H1 (cell line): Measurements from ENCODE around the gene FADS3. TPM values are rescaled to one million over a fixed set of nuclear protein-coding genes. Genes with fewer than 3 reads are reported as not detected.

Experiments used
- CTCF ChIA-PET: fragments of 300-600 bp; sonication (Branson Sonifier 250); formaldehyde crosslinking; loops from one replicate; lab custom pipeline; 2021; ENCODE audit not compliant: partially characterized antibody; lab: Charles Lee
- POLR2A ChIA-PET: fragments of 300-600 bp; sonication (Branson Sonifier 250); formaldehyde crosslinking; loops from one replicate; lab custom pipeline; 2021; ENCODE audit warnings: inconsistent platforms; ENCODE audit not compliant: partially characterized antibody; lab: Charles Lee
- DNase-seq, 2 experiments: peaks; one replicate each; pipeline versions ENCODE4 v3.0.0 to v3.0.0-alpha.2; 2010 to 2022; ENCODE audit warnings: low spot score in 2 of 2, low read depth in 1 of 2, mixed read lengths in 1 of 2
- FAIRE-seq: peaks from 2 replicates; lab custom pipeline; 2011; peaks lifted over from hg19 to GRCh38; lab: Jason Lieb, UNC
- H2AFZ ChIP-seq: 2 replicates; pipeline ENCODE4 v1.8.1; 2012; ENCODE audit warnings: low read length, inconsistent platforms
- H2AK5ac ChIP-seq: 2 replicates; pipeline ENCODE4 v1.6.1; 2013; ENCODE audit warnings: low read depth, low read length
- H2BK120ac ChIP-seq: replicated peaks from 2 replicates; pipeline ENCODE3; 2013; ENCODE audit warnings: low read depth, low read length, inconsistent platforms
- H2BK12ac ChIP-seq: 2 replicates; pipeline ENCODE4 v1.6.1; 2013; ENCODE audit warnings: low read depth, low read length
- H2BK15ac ChIP-seq: 2 replicates; pipeline ENCODE4 v1.6.1; 2013; ENCODE audit warnings: low read length
- H2BK20ac ChIP-seq: 2 replicates; pipeline ENCODE4 v1.6.1; 2013; ENCODE audit warnings: low read length
- H2BK5ac ChIP-seq: 2 replicates; pipeline ENCODE4 v1.6.1; 2013; ENCODE audit warnings: low read depth, low read length
- H3K14ac ChIP-seq: 2 replicates; pipeline ENCODE4 v1.6.1; 2013; ENCODE audit warnings: inconsistent platforms; ENCODE audit not compliant: insufficient read length
- H3K18ac ChIP-seq: 2 replicates; pipeline ENCODE4 v1.6.1; 2013; ENCODE audit warnings: low read length; ENCODE audit errors: extremely low read depth
- H3K23ac ChIP-seq: 2 replicates; pipeline ENCODE4 v1.6.1; 2013; ENCODE audit warnings: inconsistent platforms; ENCODE audit not compliant: insufficient read length
- H3K23me2 ChIP-seq: 2 replicates; pipeline ENCODE4 v1.6.1; 2013; ENCODE audit warnings: low read depth, low read length
- H3K27ac ChIP-seq: 2 replicates; pipeline ENCODE4 v1.6.1; 2011; ENCODE audit warnings: low read depth, low read length, inconsistent platforms
- H3K27me3 ChIP-seq, 4 experiments: replicated peaks in 1 of 4; 1 replicate in 1 of 4; 2 replicates in 3 of 4; pipeline versions ENCODE4 v1.6.1 to v1.8.1; 2011 to 2013; ENCODE audit warnings: low read length in 3 of 4, mild to moderate bottlenecking in 3 of 4, inconsistent platforms in 2 of 4, mixed read lengths in 2 of 4, moderate library complexity in 1 of 4; ENCODE audit not compliant: control insufficient read depth in 3 of 4, insufficient read depth in 3 of 4; ENCODE audit errors: extremely low read depth in 1 of 4
- H3K36me3 ChIP-seq, 4 experiments: 2 replicates each; pipeline versions ENCODE4 v1.6.1 to v1.8.1; 2011 to 2013; ENCODE audit warnings: mild to moderate bottlenecking in 4 of 4, low read length in 3 of 4, moderate library complexity in 2 of 4, control low read depth in 1 of 4, inconsistent platforms in 1 of 4; ENCODE audit not compliant: insufficient read depth in 4 of 4, control insufficient read depth in 2 of 4
- H3K4ac ChIP-seq: replicated peaks from 2 replicates; pipeline ENCODE3; 2013; ENCODE audit warnings: low read length, low read depth, mixed read lengths, inconsistent platforms; ENCODE audit not compliant: insufficient read length
- H3K4me1 ChIP-seq, 4 experiments: replicated peaks in 1 of 4; 1 replicate in 1 of 4; 2 replicates in 3 of 4; pipeline versions ENCODE4 v1.6.1 to v1.8.1; 2011 to 2013; ENCODE audit warnings: low read length in 3 of 4, inconsistent platforms in 2 of 4, mixed read lengths in 1 of 4; ENCODE audit not compliant: insufficient read depth in 4 of 4, control insufficient read depth in 3 of 4
- H3K4me2 ChIP-seq, 2 experiments: 2 replicates each; pipeline versions ENCODE4 v1.6.1 to v1.8.1; 2011 to 2013; ENCODE audit warnings: low read depth in 2 of 2, low read length in 2 of 2, control low read depth in 1 of 2, inconsistent platforms in 1 of 2, mild to moderate bottlenecking in 1 of 2; ENCODE audit not compliant: insufficient read depth in 1 of 2
- H3K4me3 ChIP-seq, 4 experiments: fragments of 200-600, 300-600 bp in 1 of 4; sonication (generic), shearing (Covaris generic), sonication (Bioruptor Twin) in 1 of 4; 2 replicates each; pipeline versions ENCODE4 v1.5.1 to v1.8.1; 2011 to 2016; ENCODE audit warnings: low read length in 4 of 4, low read depth in 3 of 4, control low read depth in 2 of 4, inconsistent platforms in 2 of 4, mild to moderate bottlenecking in 2 of 4, mixed read lengths in 1 of 4, moderate library complexity in 1 of 4; ENCODE audit not compliant: insufficient read depth in 2 of 4; ENCODE audit errors: extremely low read depth in 1 of 4
- H3K56ac ChIP-seq: replicated peaks from 2 replicates; pipeline ENCODE3; 2013; ENCODE audit warnings: low read depth, mild to moderate bottlenecking, mixed read lengths, low read length, inconsistent platforms; ENCODE audit not compliant: insufficient read length
- H3K79me1 ChIP-seq: 2 replicates; pipeline ENCODE4 v1.6.1; 2013; ENCODE audit warnings: low read depth, low read length, control low read depth
- H3K79me2 ChIP-seq, 2 experiments: 2 replicates each; pipeline versions ENCODE4 v1.6.1 to v1.8.1; 2012 to 2013; ENCODE audit warnings: low read length in 2 of 2, mild to moderate bottlenecking in 2 of 2, inconsistent platforms in 1 of 2; ENCODE audit not compliant: insufficient read depth in 2 of 2, control insufficient read depth in 1 of 2
- H3K9ac ChIP-seq, 4 experiments: replicated peaks in 1 of 4; 1 replicate in 1 of 4; 2 replicates in 3 of 4; pipeline versions ENCODE4 v1.6.1 to v1.8.1; 2011 to 2013; ENCODE audit warnings: low read depth in 3 of 4, low read length in 3 of 4, control low read depth in 2 of 4, mild to moderate bottlenecking in 2 of 4, moderate library complexity in 2 of 4, inconsistent platforms in 1 of 4; ENCODE audit errors: extremely low read depth in 1 of 4
- H3K9me3 ChIP-seq, 2 experiments: 2 replicates each; pipeline versions ENCODE4 v1.6.1 to v1.8.1; 2012 to 2013; ENCODE audit warnings: mild to moderate bottlenecking in 2 of 2, moderate library complexity in 2 of 2, control low read depth in 1 of 2, inconsistent platforms in 1 of 2, low read depth in 1 of 2, low read length in 1 of 2, mixed read lengths in 1 of 2; ENCODE audit not compliant: insufficient read depth in 2 of 2
- H4K20me1 ChIP-seq, 2 experiments: replicated peaks in 1 of 2; 2 replicates each; pipeline versions ENCODE3 to v1.8.1; 2011 to 2013; ENCODE audit warnings: inconsistent platforms in 2 of 2, low read length in 2 of 2, mild to moderate bottlenecking in 1 of 2; ENCODE audit not compliant: insufficient read depth in 2 of 2, control insufficient read depth in 1 of 2
- H4K5ac ChIP-seq: 2 replicates; pipeline ENCODE4 v1.6.1; 2013; ENCODE audit warnings: low read length, low read depth, mixed read lengths, inconsistent platforms; ENCODE audit not compliant: insufficient read length
- H4K8ac ChIP-seq: 2 replicates; pipeline ENCODE4 v1.8.0; 2013; ENCODE audit warnings: mild to moderate bottlenecking, moderate library complexity, low read length, inconsistent platforms; ENCODE audit not compliant: insufficient read depth; ENCODE audit errors: extremely low read depth
- H4K91ac ChIP-seq: replicated peaks from 2 replicates; pipeline ENCODE3; 2013; ENCODE audit warnings: low read length, mixed read lengths, inconsistent platforms; ENCODE audit not compliant: insufficient read length
- CBX5 ChIP-seq: fragments of 300-800, 300-1000 bp; sonication (generic); IDR thresholded peaks from 2 replicates; pipeline ENCODE4 v1.7.1; 2016; ENCODE audit warnings: antibody characterized with exemption, low read length, low read depth
- EP300 ChIP-seq, 2 experiments: IDR thresholded peaks; 1 replicate in 1 of 2; 2 replicates in 1 of 2; pipeline ENCODE4 v1.6.1; 2011 to 2012; ENCODE audit warnings: low read depth in 2 of 2, low read length in 2 of 2, mild to moderate bottlenecking in 2 of 2, borderline replicate concordance in 1 of 2, inconsistent platforms in 1 of 2, moderate library complexity in 1 of 2
- FOSL1 ChIP-seq: IDR thresholded peaks from 2 replicates; pipeline ENCODE4 v1.6.1; 2011; ENCODE audit warnings: mild to moderate bottlenecking, low read depth, low read length, moderate library complexity; ENCODE audit not compliant: insufficient read depth
- NANOG ChIP-seq: IDR thresholded peaks from 2 replicates; pipeline ENCODE4 v1.6.1; 2011; ENCODE audit warnings: low read length, low read depth, mild to moderate bottlenecking, inconsistent platforms; ENCODE audit not compliant: insufficient read depth, poor library complexity, severe bottlenecking
- PHF8 ChIP-seq: fragments of 200-600 bp; sonication (generic); conservative IDR thresholded peaks from 2 replicates; pipeline ENCODE4 v1.7.1; 2012; ENCODE audit warnings: low read depth, mild to moderate bottlenecking, inconsistent platforms, low read length, moderate library complexity
- RNF2 ChIP-seq: fragments of 200-900, 300-1000 bp; sonication (generic); IDR thresholded peaks from 2 replicates; pipeline ENCODE4 v1.7.1; 2016; ENCODE audit warnings: borderline replicate concordance, low read depth, mild to moderate bottlenecking, antibody characterized with exemption, low read length; ENCODE audit not compliant: poor library complexity, severe bottlenecking; ENCODE audit errors: missing control alignments
- SIX5 ChIP-seq: IDR thresholded peaks from 2 replicates; pipeline ENCODE4 v1.6.1; 2011; ENCODE audit warnings: mild to moderate bottlenecking, low read depth, low read length
- TBP ChIP-seq: IDR thresholded peaks from 2 replicates; pipeline ENCODE4 v1.6.1; 2011; ENCODE audit warnings: low read depth, low read length, improper control_type of control experiment
- TCF12 ChIP-seq: IDR thresholded peaks from 2 replicates; pipeline ENCODE4 v1.6.1; 2011; ENCODE audit warnings: low read depth, mild to moderate bottlenecking, low read length
- TEAD4 ChIP-seq: IDR thresholded peaks from 2 replicates; pipeline ENCODE4 v1.6.1; 2012; ENCODE audit warnings: low read depth, low read length, inconsistent platforms, mixed read lengths
- ZNF274 ChIP-seq: IDR thresholded peaks from 2 replicates; pipeline ENCODE4 v1.7.0; 2012; ENCODE audit warnings: low read length, borderline replicate concordance; ENCODE audit errors: extremely low read depth
- WGBS, 2 experiments: shearing (Covaris generic) in 1 of 2; methylation state at CpG; one replicate each; pipeline versions ENCODE4 v1.1.6 to v1.1.7; 2013 to 2015; ENCODE audit warnings: low lambda C conversion rate in 2 of 2, mixed read lengths in 2 of 2, inconsistent platforms in 1 of 2, low coverage in 1 of 2, missing lambda C conversion rate in 1 of 2; ENCODE audit not compliant: insufficient replicate concordance in 2 of 2, insufficient coverage in 1 of 2, insufficient read length in 1 of 2; ENCODE audit errors: extremely low coverage in 1 of 2, missing lambda C conversion rate in 1 of 2; 5-methylcytosine and 5-hydroxymethylcytosine counted together
- polyA plus RNA-seq, 7 experiments: library from polyadenylated mRNA; depleted of rRNA in 3 of 7; stranded (reverse) in 5 of 7; unstranded in 2 of 7; fragments of >200 nt in 5 of 7; fragments of 200-250 nt in 2 of 7; gene quantifications; 1 replicate in 5 of 7; 2 replicates in 1 of 7; 4 replicates in 1 of 7; pipeline versions ENCODE4 v1.2.1 to v1.2.3, GENCODE V29; 2011 to 2013; ENCODE audit warnings: missing spikeins in 2 of 7, mixed read lengths in 2 of 7
- total RNA-seq: library from RNA; stranded (reverse); fragmentation: NEBNext Ultra II Directional; extraction: Animal tissue kit (Norgen Biotek cat#: 25700); gene quantifications from 2 replicates; pipeline ENCODE4 v1.2.1, GENCODE V29; 2021

The FADS3 gene
- total and polyA plus RNA-seq, 2 of the 8 experiments (the other 6 are each of a cell fraction or from before 2014, with no cell fraction given), result 43.8 to 76.3 TPM

- Histone ChIP-seq H3K4ac (no peak overlapping the region), H2BK20ac (no peak overlapping the region), H3K4me2 (no peak overlapping the region), H3K18ac (no peak overlapping the region; the same call in 1 of the 2 replicates), H3K79me2 (no peaks in the 10 kb centered on the region), H2AFZ (no peak overlapping the region), H3K14ac (no peak overlapping the region), H3K9me3 (no peaks in the 10 kb centered on the region), H3K9ac (no peak overlapping the region), H3K36me3 (peaks cover 4 to 16% (median 6%) of the 10 kb centered on the region in 4 experiments; a peak in 5 of 8 replicates), H3K4me3 (no peak overlapping the region), H3K23ac (no peak overlapping the region)
- CTCF ChIA-PET, result interaction anchor here (0.6 to 10.9 kb wide), 34 partner anchors 7 to 391 kb away, joined by 3 to 172 read pairs (median 4); no protein-coding TSS in a partner anchor
- TF ChIP-seq TEAD4 (no peak), RNF2 (no peak), FOSL1 (no peak), SIX5 (no peak), EP300 (IDR thresholded peaks at IDR 0.05; ENCODE audit: borderline replicate concordance in 1 of 2, low read depth in 2 of 2, low read length in 2 of 2) (no peak), ZNF274 (no peak), TBP (no peak), NANOG (no peak), TCF12 (no peak), PHF8 (no peak), CBX5 (no peak)
- TF ChIP-seq, all 59 proteins: peak for 0
- H2BK12ac ChIP-seq, result no peak overlapping the region
- POLR2A ChIA-PET, result interaction anchor here (0.6 to 2.1 kb wide), 12 partner anchors 15 to 722 kb away, joined by 3 to 7 read pairs (median 4); partner anchors contain the start of gene FADS2
- H4K5ac ChIP-seq, result no peak overlapping the region
- H3K23me2 ChIP-seq, result no peaks in the 10 kb centered on the region
- DNase-seq (peak in 1 of 2 experiments; percentile 64), FAIRE-seq (no peak)
- H4K8ac ChIP-seq, result no peak overlapping the region
- H4K91ac ChIP-seq, result no peak overlapping the region
- no peak overlapping the region; the same call in 1 of the 2 replicates for H2BK15ac ChIP-seq
- 0 out of 2 replicates have a peak overlapping the region, but pooled peaks have one; percentile 16 for H2BK5ac ChIP-seq
- peaks cover 0 to 6% of the 10 kb centered on the region in 2 experiments for H4K20me1 ChIP-seq
- H3K79me1 ChIP-seq, result no peaks in the 10 kb centered on the region
- peaks cover 4 to 10% (median 4%) of the 10 kb centered on the region in 4 experiments; a peak in 6 of 7 replicates for H3K4me1 ChIP-seq
- no peak overlapping the region for H3K27ac ChIP-seq
- H2AK5ac ChIP-seq, result no peak overlapping the region
- no peak overlapping the region for H3K56ac ChIP-seq
- H2BK120ac ChIP-seq, result no peak overlapping the region
- peaks cover 0 to 11% (median 8%) of the 10 kb centered on the region in 4 experiments; a peak in 5 of 7 replicates for H3K27me3 ChIP-seq
- WGBS, 2 experiments, result 83% methylated on average over 21 of the region's 21 CpGs; no CpG with 5 or more reads in 1 of the 2 experiments
These were observed 21.5 kb downstream of the FADS3 start for GRCh38 chr11:61869708-61870451.
